Astrocyte (in vitro differentiated cells and primary cell): ENCODE data around the gene ZNF529. TPM values are rescaled to one million over a fixed set of nuclear protein-coding genes. Genes with fewer than 3 reads are reported as not detected.

ENCODE experiments used
- DNase-seq: peaks from one replicate; pipeline ENCODE4 v3.0.0-alpha.2; 2010; ENCODE audit warnings: low read depth
- FAIRE-seq: peaks from 2 replicates; lab custom pipeline; 2011; peaks lifted over from hg19 to GRCh38; lab: Jason Lieb, UNC
- H2AFZ ChIP-seq: 2 replicates; pipeline ENCODE4 v1.6.0; 2012; ENCODE audit warnings: low read depth, low read length, inconsistent platforms
- H3K27ac ChIP-seq: 2 replicates; pipeline ENCODE4 v1.5.1; 2011; ENCODE audit warnings: low read depth, low read length, inconsistent platforms
- H3K27me3 ChIP-seq: 2 replicates; pipeline ENCODE4 v1.6.0; 2011; ENCODE audit warnings: low read length, inconsistent platforms; ENCODE audit not compliant: insufficient read depth
- H3K36me3 ChIP-seq: 2 replicates; pipeline ENCODE4 v1.5.1; 2011; ENCODE audit warnings: low read length, inconsistent platforms; ENCODE audit not compliant: insufficient read depth
- H3K4me1 ChIP-seq: 2 replicates; pipeline ENCODE4 v1.5.1; 2011; ENCODE audit warnings: low read length, inconsistent platforms; ENCODE audit not compliant: insufficient read depth
- H3K4me2 ChIP-seq: 2 replicates; pipeline ENCODE4 v1.6.0; 2012; ENCODE audit warnings: low read length, inconsistent platforms
- H3K4me3 ChIP-seq: 2 replicates; pipeline ENCODE4 v1.5.1; 2011; ENCODE audit warnings: low read depth, mild to moderate bottlenecking, low read length, inconsistent platforms; ENCODE audit not compliant: insufficient read depth
- H3K79me2 ChIP-seq: 2 replicates; pipeline ENCODE4 v1.6.0; 2012; ENCODE audit warnings: mild to moderate bottlenecking, low read length, inconsistent platforms; ENCODE audit not compliant: insufficient read depth
- H3K9ac ChIP-seq: 2 replicates; pipeline ENCODE4 v1.6.0; 2012; ENCODE audit warnings: mild to moderate bottlenecking, low read length, inconsistent platforms
- H3K9me3 ChIP-seq: 2 replicates; pipeline ENCODE4 v1.5.1; 2012; ENCODE audit warnings: low read depth, mild to moderate bottlenecking, low read length, inconsistent platforms; ENCODE audit not compliant: insufficient read depth
- H4K20me1 ChIP-seq: 2 replicates; pipeline ENCODE4 v1.6.0; 2012; ENCODE audit warnings: low read length, inconsistent platforms; ENCODE audit not compliant: insufficient read depth
- H3K27ac Mint-ChIP-seq: one replicate; pipeline ENCODE4 v1.8.0; 2021; ENCODE audit warnings: mild to moderate bottlenecking, mixed read lengths; ENCODE audit not compliant: unreplicated experiment
- H3K27me3 Mint-ChIP-seq: one replicate; pipeline ENCODE4 v1.8.0; 2021; ENCODE audit warnings: low read depth, mixed read lengths; ENCODE audit not compliant: unreplicated experiment
- H3K36me3 Mint-ChIP-seq: one replicate; pipeline ENCODE4 v1.8.0; 2021; ENCODE audit warnings: low read depth, mixed read lengths; ENCODE audit not compliant: unreplicated experiment
- H3K4me1 Mint-ChIP-seq: one replicate; pipeline ENCODE4 v1.8.0; 2021; ENCODE audit warnings: low read depth, mixed read lengths; ENCODE audit not compliant: unreplicated experiment
- H3K4me3 Mint-ChIP-seq: one replicate; pipeline ENCODE4 v1.8.0; 2021; ENCODE audit warnings: mild to moderate bottlenecking, moderate library complexity, mixed read lengths; ENCODE audit not compliant: unreplicated experiment
- H3K9me3 Mint-ChIP-seq: one replicate; pipeline ENCODE4 v1.8.0; 2021; ENCODE audit warnings: mild to moderate bottlenecking, mixed read lengths; ENCODE audit not compliant: unreplicated experiment
- EZH2 ChIP-seq: IDR thresholded peaks from 2 replicates; pipeline ENCODE4 v1.6.1; 2012; ENCODE audit warnings: mild to moderate bottlenecking, low read length, inconsistent platforms; ENCODE audit not compliant: insufficient read depth
- total RNA-seq: library from RNA; stranded (reverse); gene quantifications from 2 replicates; pipeline ENCODE4 v1.2.1, GENCODE V29; 2021
- TF ChIP-seq, protein P1 (sequence below): IDR thresholded peaks from 2 replicates; pipeline ENCODE4 v1.5.1; 2011; ENCODE audit warnings: low read depth, mild to moderate bottlenecking, inconsistent platforms, low read length, moderate library complexity; ENCODE audit not compliant: insufficient read depth

ZNF529 gene
- total RNA-seq, 1 donor from 2014 or later = 13.9 TPM

DNA sequence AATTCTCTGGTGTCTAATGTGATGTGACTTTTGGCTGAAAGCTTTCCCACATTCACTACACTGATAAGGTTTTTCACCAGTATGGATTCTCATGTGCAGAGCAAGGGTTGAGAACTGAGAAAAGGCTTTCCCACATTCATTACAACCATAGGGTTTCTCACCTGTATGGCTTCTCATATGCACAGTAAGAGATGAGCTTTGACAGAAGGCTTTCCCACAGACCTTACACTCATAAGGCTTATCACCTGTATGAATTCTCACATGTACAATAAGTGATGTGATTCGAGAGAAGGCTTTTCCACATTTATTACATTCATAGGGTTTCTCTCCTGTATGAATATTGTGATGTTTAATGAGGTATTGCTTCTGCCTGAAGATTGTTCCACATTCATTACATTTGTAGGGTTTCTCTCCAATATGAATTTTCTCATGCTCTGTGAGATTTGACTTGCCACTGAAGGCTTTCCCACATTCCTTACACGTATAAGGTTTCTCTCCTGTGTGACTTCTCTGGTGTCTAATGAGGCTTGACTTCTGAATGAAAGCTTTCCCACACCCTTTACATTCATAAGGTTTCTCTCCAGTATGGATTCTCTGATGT lies 59.0 kb downstream of the ZNF529 start:
- H3K4me3 ChIP-seq = no peak overlapping the region
- FAIRE-seq (peak; percentile 20), DNase-seq (no peak)
- no peaks in the 10 kb centered on the region for H3K27me3 Mint-ChIP-seq
- no peak overlapping the region for H3K27ac ChIP-seq
- H3K4me2 ChIP-seq = no peak overlapping the region
- H3K79me2 ChIP-seq = peaks cover 24% of the 10 kb centered on the region
- H3K4me1 ChIP-seq = no peaks in the 10 kb centered on the region
- H3K4me1 Mint-ChIP-seq = no peaks in the 10 kb centered on the region
- no peak overlapping the region for H3K27ac Mint-ChIP-seq
- TF ChIP-seq EZH2 = no peak
- TF ChIP-seq, protein P1, sequence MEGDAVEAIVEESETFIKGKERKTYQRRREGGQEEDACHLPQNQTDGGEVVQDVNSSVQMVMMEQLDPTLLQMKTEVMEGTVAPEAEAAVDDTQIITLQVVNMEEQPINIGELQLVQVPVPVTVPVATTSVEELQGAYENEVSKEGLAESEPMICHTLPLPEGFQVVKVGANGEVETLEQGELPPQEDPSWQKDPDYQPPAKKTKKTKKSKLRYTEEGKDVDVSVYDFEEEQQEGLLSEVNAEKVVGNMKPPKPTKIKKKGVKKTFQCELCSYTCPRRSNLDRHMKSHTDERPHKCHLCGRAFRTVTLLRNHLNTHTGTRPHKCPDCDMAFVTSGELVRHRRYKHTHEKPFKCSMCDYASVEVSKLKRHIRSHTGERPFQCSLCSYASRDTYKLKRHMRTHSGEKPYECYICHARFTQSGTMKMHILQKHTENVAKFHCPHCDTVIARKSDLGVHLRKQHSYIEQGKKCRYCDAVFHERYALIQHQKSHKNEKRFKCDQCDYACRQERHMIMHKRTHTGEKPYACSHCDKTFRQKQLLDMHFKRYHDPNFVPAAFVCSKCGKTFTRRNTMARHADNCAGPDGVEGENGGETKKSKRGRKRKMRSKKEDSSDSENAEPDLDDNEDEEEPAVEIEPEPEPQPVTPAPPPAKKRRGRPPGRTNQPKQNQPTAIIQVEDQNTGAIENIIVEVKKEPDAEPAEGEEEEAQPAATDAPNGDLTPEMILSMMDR = no peak
- peaks cover 76% of the 10 kb centered on the region for H3K36me3 Mint-ChIP-seq
- no peak overlapping the region for H3K4me3 Mint-ChIP-seq
- no peak overlapping the region for H2AFZ ChIP-seq
- H4K20me1 ChIP-seq = no peaks in the 10 kb centered on the region
- H3K27me3 ChIP-seq = no peaks in the 10 kb centered on the region
- H3K9ac ChIP-seq = no peak overlapping the region
- peaks cover 51% of the 10 kb centered on the region for H3K9me3 ChIP-seq
- H3K9me3 Mint-ChIP-seq = peaks cover 69% of the 10 kb centered on the region
- peaks cover 38% of the 10 kb centered on the region for H3K36me3 ChIP-seq

DNA sequence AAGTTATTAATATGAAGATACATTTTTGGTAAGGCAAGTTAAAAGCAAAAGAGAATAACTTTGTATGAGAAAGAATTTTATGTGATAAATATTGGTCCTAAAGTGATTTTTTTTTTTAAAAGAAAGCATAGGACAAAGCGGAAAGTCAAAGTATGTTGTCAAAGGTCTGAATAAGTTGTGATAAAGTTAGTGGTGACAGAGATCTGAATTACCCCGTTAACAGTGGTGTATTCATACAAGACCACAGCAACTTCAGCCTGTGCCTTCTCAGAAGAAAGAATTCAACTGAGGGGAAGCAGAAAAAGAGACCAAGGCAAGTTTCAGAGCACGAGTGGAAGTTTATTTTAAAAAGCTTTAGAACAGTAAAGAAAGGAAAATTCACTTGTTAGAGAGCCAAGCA lies 64.8 kb downstream of the ZNF529 start:
- Histone ChIP-seq H3K27ac (no peak overlapping the region), H3K79me2 (no peaks in the 10 kb centered on the region), H3K9me3 (peaks cover 21% of the 10 kb centered on the region), H3K9ac (no peak overlapping the region), H4K20me1 (no peaks in the 10 kb centered on the region), H3K4me3 (no peak overlapping the region), H3K4me1 (no peaks in the 10 kb centered on the region), H3K36me3 (peaks cover 4% of the 10 kb centered on the region), H2AFZ (no peak overlapping the region), H3K27me3 (no peaks in the 10 kb centered on the region), H3K4me2 (no peak overlapping the region)
- DNase-seq (no peak), FAIRE-seq (no peak)
- H3K27me3 Mint-ChIP-seq = no peaks in the 10 kb centered on the region
- H3K9me3 Mint-ChIP-seq = peaks cover 41% of the 10 kb centered on the region
- no peak overlapping the region for H3K27ac Mint-ChIP-seq
- peaks cover 33% of the 10 kb centered on the region for H3K36me3 Mint-ChIP-seq
- no peak for TF ChIP-seq EZH2
- TF ChIP-seq, protein P1 = no peak
- no peaks in the 10 kb centered on the region for H3K4me1 Mint-ChIP-seq
- no peak overlapping the region for H3K4me3 Mint-ChIP-seq

DNA sequence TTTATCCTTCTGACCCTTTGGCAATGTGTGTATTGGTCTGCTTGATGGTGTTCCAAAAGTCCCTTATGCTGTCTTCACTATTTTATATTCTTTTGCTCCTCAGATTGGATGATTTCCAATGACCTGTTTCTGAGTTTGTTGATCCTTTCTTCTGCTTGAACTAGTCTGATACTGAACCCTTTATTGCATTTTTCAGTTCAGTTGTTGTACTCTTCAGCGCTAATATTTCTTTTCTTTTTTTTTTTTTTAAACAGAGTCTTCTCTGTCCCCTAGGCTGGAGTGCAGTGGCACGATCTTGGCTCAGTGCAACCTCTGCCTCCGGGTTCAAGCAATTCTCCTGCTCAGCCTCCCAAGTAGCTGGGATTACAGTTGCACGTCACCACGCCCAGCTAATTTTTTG lies 71.1 kb downstream of the ZNF529 start:
- Mint-ChIP-seq H3K36me3 (peaks cover 17% of the 10 kb centered on the region), H3K4me3 (no peak overlapping the region), H3K27ac (no peak overlapping the region), H3K27me3 (no peaks in the 10 kb centered on the region), H3K4me1 (no peaks in the 10 kb centered on the region), H3K9me3 (peaks cover 32% of the 10 kb centered on the region)
- Histone ChIP-seq H3K79me2 (no peaks in the 10 kb centered on the region), H3K4me2 (no peak overlapping the region), H3K27me3 (no peaks in the 10 kb centered on the region), H3K9me3 (peaks cover 21% of the 10 kb centered on the region), H3K4me1 (no peaks in the 10 kb centered on the region), H3K4me3 (no peak overlapping the region), H4K20me1 (no peaks in the 10 kb centered on the region), H3K27ac (no peak overlapping the region), H3K36me3 (no peaks in the 10 kb centered on the region), H2AFZ (no peak overlapping the region), H3K9ac (no peak overlapping the region)
- no peak for FAIRE-seq
- no peak for TF ChIP-seq EZH2
- TF ChIP-seq, protein P1 = no peak
- DNase-seq = no peak
